Stimulated activated naive CD4-positive, alpha-beta T cell (primary cell): ENCODE results near the gene MICAL1.

Experiments used
- DNase-seq, 6 experiments: peaks; one replicate each; lab custom pipeline; 2025; lab: John Stamatoyannopoulos, UW

The MICAL1 gene

DNA sequence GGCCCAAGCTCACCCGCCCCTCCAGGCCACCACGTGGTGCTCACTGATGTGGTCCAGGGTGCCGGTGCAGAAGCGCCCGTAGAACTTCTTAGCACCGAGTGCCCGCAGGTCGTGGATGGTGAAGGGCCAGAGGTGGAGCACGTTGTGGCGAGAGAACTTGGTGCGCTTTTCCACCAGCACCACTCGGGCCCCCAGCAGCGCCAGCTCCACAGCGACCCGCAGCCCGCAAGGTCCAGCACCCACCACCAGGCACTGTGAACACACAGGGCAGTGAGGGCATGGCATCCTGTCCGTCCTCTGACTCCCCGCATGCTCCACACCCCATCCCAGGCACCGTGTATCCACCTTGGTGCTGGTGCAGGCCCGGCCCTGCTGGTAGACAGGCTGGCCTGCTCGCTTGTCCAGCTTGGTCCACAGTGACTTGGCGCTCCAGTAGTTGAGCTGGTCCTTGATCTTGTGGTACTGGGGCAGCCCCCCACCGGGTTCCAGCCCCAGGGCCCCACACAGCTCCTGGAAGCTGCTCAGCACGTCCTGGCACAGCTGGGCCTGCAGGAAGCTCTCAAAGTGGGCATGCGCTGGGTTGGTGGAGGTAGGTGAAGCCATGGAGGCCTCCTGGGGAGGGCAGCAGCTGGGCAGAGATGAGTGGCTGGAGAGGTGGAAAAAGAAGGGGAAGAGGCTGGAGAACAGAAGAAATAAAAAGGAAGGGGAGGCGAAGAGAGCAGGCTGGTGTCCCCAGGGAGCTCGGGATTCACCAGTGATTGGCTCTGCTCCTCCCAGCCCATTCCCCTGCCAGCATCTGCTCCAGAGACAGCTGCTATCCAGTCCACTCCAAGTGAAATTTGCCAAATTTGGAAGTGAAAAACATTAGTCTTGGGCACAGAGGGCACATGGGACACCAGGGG, 1.7 kb downstream of the MICAL1 start:
- no peak for DNase-seq

DNA sequence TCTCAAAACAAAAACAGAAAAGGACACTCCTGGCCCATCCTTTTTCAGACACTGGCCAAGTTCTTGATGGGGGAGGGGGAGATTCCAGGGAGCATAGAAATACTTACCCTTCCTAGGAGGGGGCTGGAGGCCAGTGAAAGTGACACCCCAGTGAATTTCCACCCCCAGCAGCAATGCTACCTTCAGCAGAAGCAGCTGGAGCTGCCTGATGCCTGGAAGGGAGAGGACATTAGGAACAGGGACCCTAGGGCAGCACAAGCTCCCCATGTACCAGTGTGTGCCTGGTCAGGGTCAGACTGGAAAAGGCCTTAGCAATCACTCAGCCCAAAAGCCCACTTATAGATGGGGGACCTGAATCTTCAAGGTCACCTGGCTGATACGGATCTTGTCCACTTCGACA, 2.4 kb downstream of the MICAL1 start:
- DNase-seq = no peak

DNA sequence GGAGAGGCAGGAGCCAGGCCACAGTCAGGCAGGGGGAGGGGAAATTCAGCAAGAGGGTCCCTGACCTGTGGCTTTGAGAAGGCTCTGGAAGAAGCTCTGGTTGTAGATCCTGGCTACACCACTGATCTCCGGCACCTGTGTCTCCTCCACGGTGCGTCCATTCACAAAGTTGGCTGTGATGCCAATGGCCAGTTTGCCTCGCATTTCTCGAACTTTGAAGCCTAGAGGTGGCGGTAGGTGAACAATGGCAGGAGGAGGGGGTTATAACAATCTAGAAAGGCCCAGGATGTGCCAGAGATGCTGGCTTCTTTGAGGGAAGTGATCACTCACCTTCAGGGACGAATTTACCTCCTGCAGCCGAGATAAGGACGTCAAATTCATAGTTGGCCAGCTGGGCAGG, 3.4 kb downstream of the MICAL1 start:
- DNase-seq = no peak

DNA sequence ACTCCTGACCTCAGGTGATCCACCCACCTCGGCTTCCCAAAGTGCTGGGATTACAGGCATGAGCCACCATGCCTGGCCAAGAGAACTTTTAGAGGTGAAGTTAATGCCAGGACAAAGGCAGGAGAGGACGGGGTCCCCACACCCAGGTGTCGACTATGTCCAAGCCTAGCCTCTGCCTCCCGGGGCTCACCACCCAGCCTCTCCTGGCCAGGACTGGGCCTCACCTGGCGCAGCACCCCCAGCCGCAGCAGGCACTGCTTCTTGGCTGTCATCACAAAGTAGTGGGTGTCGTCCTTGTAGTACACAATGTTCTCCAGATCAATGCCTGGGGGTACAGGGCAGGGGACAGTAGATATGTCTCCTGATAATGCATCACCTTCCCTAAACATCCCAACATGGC, 4.2 kb downstream of the MICAL1 start:
- DNase-seq = no peak

DNA sequence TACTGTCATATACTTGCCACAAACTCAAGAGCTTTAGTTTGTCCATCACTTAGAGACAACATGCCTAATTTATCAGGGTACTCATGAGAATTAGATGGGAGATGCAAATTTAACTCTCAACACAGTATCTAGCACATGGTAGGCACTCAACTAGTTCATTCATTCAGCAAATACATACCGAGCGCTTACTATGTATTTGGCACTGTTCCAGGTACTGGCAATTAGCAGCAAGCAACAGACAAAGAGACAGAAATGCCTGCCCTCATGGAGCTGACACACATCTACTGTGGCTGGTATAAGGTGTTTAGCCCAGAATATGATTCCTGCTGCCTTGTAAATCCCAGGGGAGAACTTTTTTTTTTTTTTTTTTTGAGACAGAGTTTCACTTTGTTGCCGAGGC, 4.8 kb downstream of the MICAL1 start:
- DNase-seq = no peak

DNA sequence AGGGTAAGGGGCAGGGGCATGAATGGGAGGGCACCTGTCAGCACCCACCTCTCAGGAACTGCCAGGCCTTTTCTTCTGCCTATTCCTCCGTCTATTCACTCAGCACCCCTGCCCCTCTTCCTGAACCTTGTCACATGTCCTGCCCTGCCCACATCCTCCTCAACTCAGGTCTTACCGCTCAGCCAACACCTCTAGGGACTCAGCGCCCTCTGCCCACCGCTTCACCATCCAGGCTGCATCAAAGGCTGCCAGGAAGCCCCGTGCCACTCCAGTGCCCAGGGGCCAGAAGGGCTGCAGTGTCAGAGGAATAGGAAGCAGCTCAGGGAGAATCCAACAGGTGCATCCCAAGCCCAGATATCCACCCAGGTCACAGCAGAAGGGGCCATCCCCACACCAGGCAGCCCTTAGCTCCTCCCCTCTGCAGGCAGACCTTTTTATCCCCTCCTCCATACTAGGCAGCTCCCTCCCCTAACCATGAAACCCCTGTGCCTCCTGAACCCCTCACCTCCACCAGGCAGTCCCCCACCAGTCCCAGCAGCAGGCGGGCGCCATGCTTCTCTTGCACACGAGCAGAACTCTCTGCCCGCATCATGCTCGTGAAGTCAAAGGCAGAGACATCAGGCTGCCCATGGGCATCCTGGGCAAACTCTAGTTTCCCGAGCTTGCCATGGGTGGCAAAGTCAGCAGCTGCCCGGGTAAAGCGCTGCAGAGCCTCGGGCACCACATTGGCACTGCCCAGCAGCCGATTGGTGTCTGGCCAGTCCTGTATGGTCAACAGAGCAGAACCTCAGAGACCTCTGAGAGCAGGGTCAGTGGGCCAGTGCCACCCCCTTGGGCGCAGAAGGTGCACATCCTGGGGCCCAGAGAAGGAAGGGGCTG, 5.5 kb downstream of the MICAL1 start:
- DNase-seq = peak in 3 of 6 experiments; percentile 34 to 38 (median 36)

DNA sequence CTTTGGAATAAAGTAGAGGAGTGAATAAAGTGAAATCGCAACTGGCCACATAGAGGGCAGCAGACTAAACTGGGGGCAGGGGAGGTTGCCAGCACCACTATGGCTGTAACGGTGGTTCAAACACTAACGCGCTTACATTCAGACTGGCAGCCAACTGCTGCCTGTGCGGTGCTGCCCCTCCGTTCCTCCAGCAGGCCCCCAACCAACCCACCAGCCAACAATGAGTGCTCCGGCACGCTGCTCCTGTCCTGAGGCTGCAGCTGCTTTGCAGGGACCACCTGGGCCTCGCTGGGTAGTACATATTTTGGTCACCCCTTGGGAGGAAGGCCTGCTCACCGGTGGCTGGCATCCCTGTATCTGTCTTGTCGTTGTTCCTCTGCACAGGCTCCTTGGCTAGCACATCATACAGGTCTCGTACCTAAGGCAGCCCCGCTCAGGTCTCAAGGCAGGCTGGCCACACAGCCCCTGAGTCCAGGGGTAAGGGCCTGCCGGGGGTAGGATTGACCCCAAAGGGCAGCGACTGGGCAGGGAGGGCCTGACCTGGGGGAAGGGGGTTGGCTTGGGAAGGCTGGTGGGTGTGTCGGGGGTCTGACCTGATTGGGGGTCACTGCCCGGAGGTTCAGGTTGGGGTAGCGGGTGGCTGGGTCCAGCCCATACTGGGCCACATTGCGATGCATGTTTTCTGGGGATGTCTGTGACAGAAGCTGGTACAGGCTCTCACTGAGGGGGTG, 6.3 kb downstream of the MICAL1 start:
- DNase-seq = no peak

DNA sequence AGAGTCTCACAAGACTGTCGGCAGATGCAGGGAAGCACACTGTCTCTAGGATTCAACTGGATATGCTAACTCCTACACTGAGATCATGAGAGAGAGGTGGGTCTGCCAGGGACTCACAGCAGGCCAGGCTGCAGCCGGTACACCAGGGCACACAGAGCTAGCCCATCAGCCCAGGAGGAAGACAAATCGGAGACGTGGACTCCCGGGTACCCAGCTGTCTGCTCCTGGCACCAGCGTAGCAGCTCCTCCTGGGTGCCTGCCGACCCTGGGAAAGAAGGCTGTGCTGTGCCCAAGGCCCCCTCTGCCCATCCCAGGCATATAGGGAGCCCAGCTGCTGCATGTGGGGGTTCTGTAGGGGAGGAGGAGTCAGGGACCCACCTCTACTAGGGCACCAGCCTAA, 7.0 kb downstream of the MICAL1 start:
- DNase-seq = no peak

DNA sequence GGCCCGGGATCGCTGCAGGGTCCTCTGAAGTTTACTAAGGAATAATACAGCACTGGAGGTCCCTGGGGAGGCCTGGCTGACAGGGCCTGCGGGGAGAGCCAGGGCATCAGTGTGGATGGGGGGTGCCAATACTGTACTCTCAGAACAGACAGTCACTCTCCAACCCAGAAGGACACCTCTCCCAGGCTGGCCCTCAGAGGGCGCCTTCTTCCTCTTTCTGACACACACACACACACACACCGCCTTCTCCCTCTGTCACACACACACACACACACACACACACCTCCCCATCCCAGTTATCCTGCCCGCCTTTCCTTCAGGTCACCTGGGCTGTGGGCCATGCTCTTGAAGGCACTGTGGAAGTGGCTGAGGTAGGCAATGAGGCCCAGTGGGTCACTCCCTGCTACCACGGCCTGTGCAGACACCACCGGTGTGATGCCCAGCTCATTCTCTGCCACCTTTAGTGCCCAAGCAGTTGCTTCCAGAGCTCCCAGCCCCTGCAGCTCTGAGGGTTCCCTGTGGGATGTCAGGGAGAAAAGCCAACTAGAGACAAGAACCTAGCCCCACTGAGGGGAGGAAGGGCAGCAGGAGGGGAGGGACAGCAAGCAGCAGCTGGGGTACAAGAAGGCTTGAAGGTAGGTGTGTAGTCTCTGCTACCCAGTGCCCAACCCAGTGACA, 7.6 kb downstream of the MICAL1 start:
- DNase-seq = no peak

DNA sequence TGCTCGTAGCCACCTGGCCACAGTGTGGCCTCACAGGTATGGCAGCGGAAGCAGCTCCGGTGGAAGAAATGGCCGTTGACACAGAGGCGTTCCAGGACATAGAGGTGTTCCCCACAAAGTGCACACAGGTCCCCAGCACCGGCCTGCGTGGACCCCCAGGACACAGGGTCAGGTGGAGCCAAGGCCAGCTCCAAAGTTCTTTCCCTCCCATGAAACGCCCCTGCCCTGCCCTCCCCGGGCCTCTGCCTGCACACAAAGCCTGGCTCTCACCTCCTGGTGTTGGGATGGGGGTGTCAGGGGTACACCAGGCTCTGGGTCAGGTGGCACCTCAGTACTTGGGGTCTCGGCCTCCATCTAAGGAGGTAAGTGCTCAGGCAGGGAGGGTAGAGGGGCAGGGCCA, 8.5 kb downstream of the MICAL1 start:
- DNase-seq = no peak

DNA sequence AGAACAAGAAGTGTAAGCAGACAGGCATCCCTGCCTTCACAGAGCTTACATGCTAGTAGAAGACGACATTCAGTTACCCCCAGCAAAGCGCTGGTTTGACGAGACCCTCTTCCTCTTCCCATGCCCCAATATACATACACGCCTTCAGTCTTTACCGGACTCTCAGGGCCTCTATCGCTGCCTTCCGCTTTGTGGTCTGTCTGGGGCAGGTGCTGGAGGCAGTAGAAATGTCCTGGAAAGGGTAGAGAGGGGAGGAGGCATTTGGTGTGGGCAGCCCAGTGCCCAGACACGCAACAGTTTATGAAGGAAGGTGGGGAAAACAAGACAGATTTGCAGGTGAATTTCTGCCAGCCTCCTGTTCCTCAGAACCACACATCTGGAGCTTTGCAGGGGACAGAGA, 9.0 kb downstream of the MICAL1 start:
- DNase-seq = no peak

DNA sequence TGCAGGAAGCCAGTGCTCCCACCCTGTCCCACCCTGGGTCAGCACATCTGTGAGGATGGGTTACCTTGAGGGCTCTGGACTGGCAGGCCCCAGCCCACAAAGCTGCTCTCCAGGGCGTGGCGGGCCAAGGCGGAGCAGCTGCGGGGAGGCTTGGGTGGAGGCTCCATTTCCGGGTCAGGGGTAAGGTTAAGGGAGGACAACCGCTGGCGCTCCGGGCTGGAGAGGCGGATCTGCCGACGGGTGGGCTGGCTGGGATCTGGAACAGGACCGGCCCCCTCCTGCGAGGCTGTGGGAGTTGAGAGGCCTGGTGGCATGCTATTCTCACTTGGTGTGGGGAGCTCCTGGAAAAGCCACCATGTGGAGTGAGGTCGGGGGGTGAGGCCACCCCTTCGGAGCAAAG, 9.5 kb downstream of the MICAL1 start:
- DNase-seq = no peak

DNA sequence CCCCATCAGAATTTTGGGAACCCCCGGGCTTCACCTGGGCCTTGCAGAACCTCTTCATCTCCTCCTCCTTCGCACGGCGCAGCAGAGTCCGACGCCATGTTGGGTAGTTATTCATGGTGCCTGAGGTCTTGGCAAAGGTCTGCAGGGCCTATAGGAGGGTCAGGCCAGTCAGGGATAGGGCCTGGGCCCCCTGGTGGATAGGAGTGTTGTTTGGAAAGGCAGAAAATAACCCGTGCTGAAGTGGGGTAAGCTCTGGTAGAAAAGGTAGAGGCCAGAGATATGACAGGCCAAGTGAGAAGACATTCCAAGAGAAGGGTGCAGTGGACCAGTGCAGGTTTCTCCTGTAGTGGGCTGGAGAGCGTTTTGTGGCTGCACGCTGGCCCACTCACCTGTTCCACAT, 10.2 kb downstream of the MICAL1 start:
- DNase-seq = no peak

DNA sequence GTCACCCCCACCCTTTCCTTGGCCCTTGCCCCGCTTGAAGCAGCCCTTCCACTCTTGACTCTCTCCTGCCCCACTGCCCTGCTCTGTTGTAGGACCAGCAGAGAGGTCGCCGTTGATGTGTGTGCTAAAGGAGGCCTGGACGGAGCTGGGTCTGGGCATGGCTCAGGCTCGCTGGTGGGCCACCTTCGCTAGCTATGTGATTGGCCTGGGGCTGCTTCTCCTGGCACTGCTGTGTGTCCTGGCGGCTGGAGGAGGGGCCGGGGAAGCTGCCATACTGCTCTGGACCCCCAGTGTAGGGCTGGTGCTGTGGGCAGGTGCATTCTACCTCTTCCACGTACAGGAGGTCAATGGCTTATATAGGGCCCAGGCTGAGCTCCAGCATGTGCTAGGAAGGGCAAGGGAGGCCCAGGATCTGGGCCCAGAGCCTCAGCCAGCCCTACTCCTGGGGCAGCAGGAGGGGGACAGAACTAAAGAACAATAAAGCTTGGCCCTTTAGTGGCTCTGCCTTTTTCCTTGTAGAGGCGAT, 12.1 kb downstream of the MICAL1 start:
- no peak for DNase-seq

DNA sequence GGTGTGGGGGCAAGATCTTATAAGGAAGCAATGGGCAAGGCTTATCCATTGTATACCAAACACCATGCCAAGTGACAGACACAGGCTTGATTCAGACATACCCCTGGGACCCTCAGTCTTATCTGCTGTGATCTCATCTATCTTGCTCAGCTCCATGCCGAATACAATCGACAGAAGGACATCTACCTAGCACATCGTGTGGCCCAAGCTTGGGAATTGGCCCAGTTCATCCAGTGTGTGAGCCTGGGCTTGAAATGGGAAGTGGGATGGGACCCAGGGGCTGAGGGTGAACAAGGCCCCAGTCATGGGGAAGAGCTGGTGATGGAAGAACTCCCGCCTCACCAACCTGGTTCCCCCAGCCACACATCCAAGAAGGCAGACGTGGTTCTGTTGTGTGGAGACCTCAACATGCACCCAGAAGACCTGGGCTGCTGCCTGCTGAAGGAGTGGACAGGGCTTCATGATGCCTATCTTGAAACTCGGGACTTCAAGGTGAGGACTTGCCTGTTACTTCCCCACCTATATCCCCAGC, 13.1 kb downstream of the MICAL1 start:
- DNase-seq = no peak

DNA sequence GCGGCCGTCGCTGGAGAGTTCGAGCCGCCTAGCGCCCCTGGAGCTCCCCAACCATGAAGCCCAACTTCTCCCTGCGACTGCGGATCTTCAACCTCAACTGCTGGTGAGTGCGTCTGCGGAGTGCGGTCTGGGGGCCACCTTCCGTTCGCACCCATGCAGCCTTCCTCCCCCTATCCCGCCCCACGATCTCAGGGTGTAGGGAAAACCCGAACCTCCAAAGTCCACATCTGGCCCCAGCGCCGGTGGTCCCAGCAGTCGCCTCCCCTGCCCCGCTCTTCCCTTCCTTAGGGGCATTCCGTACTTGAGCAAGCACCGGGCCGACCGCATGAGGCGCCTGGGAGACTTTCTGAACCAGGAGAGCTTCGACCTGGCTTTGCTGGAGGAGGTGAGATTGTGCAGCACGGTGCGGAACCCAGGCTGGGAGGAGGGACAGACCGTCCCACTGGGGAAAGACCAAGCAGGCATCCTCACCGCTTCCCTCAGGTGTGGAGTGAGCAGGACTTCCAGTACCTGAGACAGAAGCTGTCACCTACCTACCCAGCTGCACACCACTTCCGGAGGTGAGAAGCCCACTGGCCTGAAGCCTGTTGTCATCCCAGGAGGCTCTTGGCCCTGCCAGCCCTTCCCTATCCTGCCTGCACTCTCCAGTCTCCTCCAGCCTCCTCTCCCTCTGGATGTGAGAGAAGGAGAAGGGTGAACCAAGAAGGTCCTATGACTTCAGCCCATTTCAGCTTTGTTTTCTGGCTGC, 14.3 kb downstream of the MICAL1 start:
- peak; percentile 40 to 73 (median 48) for DNase-seq

DNA sequence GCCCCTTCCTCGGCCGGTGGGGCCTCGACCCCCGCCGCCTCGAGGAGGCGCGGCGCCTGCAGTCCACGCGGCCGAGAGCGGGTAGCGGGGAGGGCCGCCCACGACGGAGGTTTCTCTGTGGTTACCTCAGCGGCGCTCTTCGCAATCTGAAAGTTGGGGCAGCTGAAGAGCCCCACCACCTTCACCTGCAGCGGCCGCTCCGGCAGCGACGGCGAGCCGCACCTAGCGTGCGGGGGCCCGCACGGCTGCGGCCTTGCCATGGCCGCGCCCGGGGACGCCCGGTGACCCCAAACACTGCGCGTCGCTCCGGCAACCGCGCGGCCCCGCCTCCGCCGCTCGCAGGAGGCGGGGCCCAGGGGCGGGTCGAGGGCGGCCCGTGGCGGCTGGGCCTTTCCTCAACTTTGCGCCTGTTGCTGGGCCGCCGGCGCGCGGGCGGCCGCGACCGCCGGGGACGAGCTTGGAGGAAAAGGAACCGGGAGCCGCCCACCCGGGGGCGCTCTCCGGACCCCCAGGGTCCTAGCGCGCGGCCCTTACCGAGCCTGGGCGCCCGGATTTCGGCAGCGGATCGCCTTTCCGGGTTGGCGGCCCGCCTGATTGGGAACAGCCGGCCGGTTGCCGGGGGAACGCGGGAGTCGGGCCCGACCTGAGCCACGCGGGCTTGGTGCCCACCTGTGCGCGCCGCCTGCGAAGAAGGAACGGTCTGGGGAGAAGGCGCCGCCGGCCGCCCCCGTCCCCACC, 15.1 kb downstream of the MICAL1 start, which contains the start of the genes PPIL6 and SMPD2:
Gene PPIL6 (minus strand): TSS at position 298 of the 738 bp plus-strand sequence. CDS start 38 bp downstream, at position 260.
Gene SMPD2 (plus strand): TSS at position 394 of the 738 bp plus-strand sequence. CDS start 398 bp downstream, outside the sequence.
- DNase-seq = peak; percentile 61 to 77 (median 70)

DNA sequence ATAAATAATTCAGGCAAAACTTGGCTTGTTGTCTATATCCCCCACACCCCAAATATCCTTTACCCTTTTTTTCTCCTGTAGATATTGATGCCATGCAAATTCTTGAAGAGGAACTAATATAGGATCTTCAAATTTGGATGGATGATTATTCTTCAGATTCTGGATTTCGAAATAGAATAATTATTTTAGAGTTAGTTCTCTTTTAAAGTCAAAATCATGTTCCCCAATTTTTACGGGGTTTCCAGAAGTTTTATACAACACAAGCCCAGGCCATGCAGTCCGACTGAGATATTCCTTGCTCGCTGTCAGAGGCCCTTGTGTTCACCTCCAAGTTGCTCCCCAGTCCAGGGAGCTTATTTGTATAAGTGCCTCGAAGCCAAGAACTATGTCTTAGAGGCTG, 19.5 kb downstream of the MICAL1 start:
- no peak for DNase-seq

DNA sequence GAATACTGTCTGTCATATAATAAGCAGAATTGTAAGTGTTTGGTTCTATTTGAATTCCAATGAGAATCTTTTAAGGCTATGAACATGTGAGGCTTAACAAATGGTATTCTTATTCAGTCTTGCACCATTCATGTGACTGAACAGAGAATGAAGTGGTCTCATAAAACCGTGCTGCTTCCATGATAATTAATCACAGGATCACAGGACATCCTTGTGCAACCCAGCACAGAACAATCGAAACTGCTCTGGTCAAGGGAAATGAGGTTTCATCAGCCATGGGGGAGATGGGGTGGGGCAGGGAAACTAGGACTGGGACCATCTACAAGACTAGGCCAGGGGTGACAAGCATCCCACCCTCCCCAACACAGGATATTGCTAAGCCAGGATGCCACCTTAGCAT, 21.1 kb downstream of the MICAL1 start:
- no peak for DNase-seq

DNA sequence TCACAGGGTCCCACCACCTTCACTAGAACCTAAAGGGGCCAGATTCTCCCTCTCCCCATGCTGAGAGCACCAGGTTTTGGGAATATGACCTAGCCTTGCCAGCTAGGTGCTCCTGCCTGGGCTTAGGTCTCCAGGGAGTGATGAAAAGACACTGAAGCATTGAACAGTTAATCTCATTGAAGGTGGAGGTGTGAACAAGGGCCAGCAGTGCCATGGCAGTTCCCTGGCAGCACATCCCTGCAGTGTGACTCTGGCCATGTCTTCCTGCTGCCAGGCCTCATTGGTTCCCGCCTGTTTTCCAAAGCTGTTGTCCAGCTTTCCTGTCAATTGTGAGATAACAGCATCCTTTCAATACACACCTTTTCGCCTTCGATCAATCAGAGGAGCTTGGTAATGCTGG, 26.1 kb downstream of the MICAL1 start:
- DNase-seq = no peak
